ENCODE results near the gene CYB5B.

- TF ChIP-seq CTCF (conservative IDR thresholded peaks at IDR 0.05; ENCODE audit: low read length) (no peak), EZH2phosphoT487 (IDR thresholded peaks at IDR 0.05; ENCODE audit: borderline replicate concordance, low read depth, low read length) (no peak)
Observed at GRCh38 chr16:69393898-69394849, 30.2 kb upstream of the CYB5B start.

All from OCI-LY7 (cell line).